Muscle layer of duodenum (tissue), 2 donors: ENCODE data around the gene NTSR1.
A peak's percentile ranks its signal among the peaks of the same experiment; 100 is the strongest.

Source experiments
- H3K27ac ChIP-seq: one replicate; pipeline ENCODE4 v1.7.0; 2013; ENCODE audit warnings: mild to moderate bottlenecking, low read length
- H3K27me3 ChIP-seq: one replicate; pipeline ENCODE4 v1.7.0; 2013; ENCODE audit warnings: low read depth, mild to moderate bottlenecking, control low read depth, low read length
- H3K36me3 ChIP-seq, 2 donors: one replicate each; pipeline ENCODE4 v1.7.0; 2013; ENCODE audit warnings: low read length in 2 of 2, control low read depth in 1 of 2, mild to moderate bottlenecking in 1 of 2; ENCODE audit not compliant: insufficient read depth in 2 of 2, control insufficient read depth in 1 of 2
- H3K4me1 ChIP-seq, 2 donors: one replicate each; pipeline ENCODE4 v1.7.0; 2013; ENCODE audit warnings: low read length in 2 of 2, mild to moderate bottlenecking in 2 of 2, control low read depth in 1 of 2, moderate library complexity in 1 of 2; ENCODE audit not compliant: insufficient read depth in 2 of 2, control insufficient read depth in 1 of 2
- H3K4me3 ChIP-seq, 2 donors: one replicate each; pipeline ENCODE4 v1.7.0; 2013; ENCODE audit warnings: low read length in 2 of 2, low read depth in 1 of 2, mild to moderate bottlenecking in 1 of 2
- H3K9me3 ChIP-seq, 2 donors: one replicate each; pipeline ENCODE4 v1.7.0; 2013; ENCODE audit warnings: low read length in 2 of 2, control low read depth in 1 of 2, mild to moderate bottlenecking in 1 of 2; ENCODE audit not compliant: control insufficient read depth in 1 of 2
- donor health status: healthy.

The NTSR1 gene

DNA sequence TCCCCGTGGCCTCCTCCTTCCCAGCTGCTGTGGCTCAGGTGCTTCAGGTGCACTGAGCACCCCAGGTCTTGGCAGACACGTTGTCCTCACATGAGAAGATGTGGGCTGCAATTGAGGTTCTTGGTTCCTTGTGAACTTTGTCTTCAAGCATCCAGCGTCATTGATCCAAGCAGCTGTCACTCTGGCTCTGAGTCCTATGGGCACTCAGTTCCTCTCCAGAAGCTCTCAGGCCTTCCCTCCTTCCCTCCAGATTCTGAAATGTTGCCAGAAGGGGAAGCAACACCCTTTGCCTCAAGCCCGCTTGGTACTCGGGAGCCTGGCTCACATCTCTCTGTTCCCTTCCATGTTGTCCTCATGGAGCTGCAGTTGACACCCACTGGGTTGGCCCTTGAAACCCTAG is 79.2 kb downstream of the NTSR1 start:
- Histone ChIP-seq H3K27ac (no peak overlapping the region), H3K4me3 (no peak overlapping the region), H3K27me3 (no peaks in the 10 kb centered on the region), H3K9me3 (no peaks in the 10 kb centered on the region), H3K36me3 (no peaks in the 10 kb centered on the region), H3K4me1 (peaks cover 0 to 18% of the 10 kb centered on the region in 2 donors)

DNA sequence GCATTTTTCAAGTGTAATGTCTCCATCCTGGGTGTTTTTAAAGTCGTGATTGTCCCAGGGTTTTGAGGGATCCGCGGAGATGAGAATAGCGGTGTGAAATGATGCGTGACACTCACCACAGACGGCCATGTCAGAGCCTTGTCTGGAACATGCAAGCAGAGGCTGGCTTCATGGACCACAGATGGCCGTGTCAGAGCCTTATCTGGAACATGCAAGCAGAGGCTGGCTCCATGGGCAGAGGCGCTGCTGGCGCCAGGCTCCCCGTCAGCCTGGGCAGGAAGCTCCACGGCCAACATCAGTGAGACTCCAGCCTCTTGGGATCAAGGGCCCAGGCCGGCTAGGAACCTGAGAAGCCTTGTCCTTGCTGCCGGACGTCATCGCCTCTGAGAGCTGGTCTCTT is 80.0 kb downstream of the NTSR1 start:
- H3K9me3 ChIP-seq = no peaks in the 10 kb centered on the region
- no peak overlapping the region for H3K4me3 ChIP-seq
- peaks cover 0 to 19% of the 10 kb centered on the region in 2 donors for H3K4me1 ChIP-seq
- H3K27ac ChIP-seq = no peak overlapping the region
- H3K36me3 ChIP-seq = no peaks in the 10 kb centered on the region
- H3K27me3 ChIP-seq = no peaks in the 10 kb centered on the region

- Histone ChIP-seq H3K4me1 (peaks cover 0 to 27% of the 10 kb centered on the region in 2 donors), H3K9me3 (no peaks in the 10 kb centered on the region), H3K36me3 (no peaks in the 10 kb centered on the region)
These were observed 81.4 kb downstream of the NTSR1 start for GRCh38 chr20:62790075-62790474.

DNA sequence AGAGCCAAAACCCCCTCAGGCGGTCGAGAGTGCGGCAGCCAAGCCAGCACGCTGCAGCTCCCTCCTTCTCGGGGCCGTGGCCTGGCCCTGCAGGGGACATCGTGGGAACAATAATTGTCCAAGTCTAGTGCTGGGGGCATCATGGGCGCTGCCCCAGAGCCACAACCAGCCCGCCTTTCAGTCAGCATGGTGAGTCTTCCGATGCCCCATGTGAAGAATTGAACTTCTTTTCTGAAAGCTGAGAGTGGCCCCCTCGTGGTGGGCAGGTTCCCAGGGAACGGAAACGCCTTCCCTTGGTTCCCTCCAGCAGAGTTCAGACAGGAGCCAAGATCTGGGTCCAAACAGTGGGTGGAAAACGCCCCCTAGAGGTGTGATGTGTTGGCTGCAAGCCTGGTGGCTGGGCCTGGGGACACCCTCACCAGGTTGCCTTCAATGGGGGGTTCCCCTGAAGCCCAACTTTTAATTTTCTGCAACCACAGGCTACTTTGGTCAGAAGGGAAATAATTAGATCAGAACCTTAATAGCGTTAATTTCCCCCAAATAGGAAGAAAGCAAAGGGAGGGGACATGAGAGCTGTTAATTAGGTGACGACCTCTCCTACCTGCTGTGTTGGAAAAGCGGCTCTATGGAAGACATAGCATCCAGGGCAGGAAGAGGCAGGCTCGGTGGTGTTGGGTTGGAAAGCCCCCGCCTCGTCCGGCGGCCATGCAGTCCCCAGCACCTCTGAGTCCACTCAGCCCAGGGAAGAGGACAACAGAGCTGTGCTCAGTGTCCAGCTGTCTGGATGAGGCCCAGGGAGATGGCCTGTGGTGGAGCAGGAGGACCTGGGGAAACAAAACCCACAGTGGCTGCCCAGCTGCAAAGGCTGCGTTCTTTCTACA is 82.9 kb downstream of the NTSR1 start:
- Histone ChIP-seq H3K4me1 (peaks cover 0 to 18% of the 10 kb centered on the region in 2 donors), H3K27ac (no peak overlapping the region), H3K36me3 (no peaks in the 10 kb centered on the region), H3K4me3 (no peak overlapping the region), H3K9me3 (no peaks in the 10 kb centered on the region), H3K27me3 (no peaks in the 10 kb centered on the region)

More at GRCh38 chr20:62790075-62790474, 81.4 kb downstream of the NTSR1 start:
- Histone ChIP-seq H3K27me3 (no peaks in the 10 kb centered on the region), H3K4me3 (no peak overlapping the region), H3K27ac (no peak overlapping the region)

DNA sequence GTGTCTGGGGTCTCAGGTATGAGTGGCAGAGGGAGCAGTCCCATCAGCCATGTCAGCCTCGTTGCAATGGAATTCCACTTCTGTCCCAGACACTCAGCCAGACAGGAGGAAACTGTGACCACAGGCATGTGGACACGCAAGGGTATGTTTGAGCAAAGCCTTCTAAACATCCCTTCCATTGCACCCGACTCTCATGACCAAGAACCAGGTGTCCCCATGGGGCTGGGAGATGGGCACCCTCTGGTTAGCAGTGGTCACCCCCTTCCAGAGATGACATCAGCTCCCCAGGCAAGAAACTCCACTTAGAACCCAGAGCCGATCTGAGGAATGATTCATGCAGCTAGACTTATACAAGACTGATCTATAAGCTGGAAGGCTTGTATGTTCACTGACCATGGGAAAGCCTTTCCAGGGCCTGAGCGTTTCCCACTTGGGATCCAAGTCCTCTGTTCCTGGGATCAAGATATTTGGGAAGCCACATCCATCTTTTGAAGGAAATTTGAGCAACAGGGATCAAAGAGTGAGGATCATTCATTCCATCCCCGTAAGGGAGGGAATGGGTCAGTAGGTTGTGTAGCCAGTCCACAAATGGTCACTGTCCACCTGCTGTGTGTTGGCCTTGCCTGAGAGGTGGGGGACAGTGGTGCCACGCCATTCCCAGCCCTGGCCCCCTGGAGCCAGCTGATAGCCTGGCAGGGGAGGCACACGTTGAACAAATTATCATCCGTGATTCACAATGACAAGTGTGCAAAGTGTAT is 83.7 kb downstream of the NTSR1 start:
- Histone ChIP-seq H3K4me3 (no peak overlapping the region), H3K27me3 (no peaks in the 10 kb centered on the region), H3K9me3 (no peaks in the 10 kb centered on the region), H3K4me1 (peaks cover 0 to 24% of the 10 kb centered on the region in 2 donors), H3K36me3 (no peaks in the 10 kb centered on the region), H3K27ac (no peak overlapping the region)

DNA sequence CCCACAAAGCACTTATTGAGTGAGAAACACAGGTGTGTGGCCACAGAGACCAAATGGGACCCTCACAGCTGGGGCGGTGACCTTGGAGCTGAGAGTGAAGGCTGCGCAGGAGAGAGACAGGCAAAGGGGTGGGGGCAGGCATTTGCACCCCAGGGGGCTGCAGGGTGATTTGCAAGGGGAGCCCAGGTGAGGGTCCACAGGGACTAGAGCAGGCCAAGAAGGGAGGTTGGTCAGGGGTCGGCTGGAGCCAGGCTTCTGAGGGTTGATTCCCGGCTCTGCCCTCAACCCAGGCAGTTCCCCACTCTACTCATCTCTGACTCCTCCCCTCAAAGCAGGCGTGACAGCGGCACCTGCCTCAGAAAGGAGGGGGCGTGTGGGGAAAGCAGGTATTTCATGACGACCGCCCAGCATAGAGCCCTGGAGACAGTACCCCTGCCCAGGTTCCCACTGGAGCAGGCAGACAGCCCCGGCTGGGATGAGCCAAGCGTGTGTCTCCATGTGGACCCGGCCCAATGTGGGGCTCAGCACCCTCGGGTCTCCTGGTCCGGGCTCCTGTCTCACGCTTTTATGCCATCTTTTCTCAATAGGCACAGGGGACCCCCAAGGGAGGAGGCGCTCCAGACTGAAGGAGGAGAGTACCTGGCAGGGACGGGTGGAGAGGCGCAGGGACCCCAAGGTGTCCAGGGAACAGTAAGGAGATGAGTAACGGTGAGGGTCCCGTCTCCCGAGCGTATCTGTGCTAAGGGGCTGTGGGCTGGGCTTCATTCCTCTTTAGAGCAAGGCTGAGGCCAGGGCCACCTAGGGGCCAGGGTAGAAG is 84.5 kb downstream of the NTSR1 start:
- H3K4me3 ChIP-seq = peak overlapping the region in 1 of 2 donors; percentile 53
- peak overlapping the region; percentile 80 for H3K27ac ChIP-seq
- H3K4me1 ChIP-seq = peaks cover 0 to 28% of the 10 kb centered on the region in 2 donors

DNA sequence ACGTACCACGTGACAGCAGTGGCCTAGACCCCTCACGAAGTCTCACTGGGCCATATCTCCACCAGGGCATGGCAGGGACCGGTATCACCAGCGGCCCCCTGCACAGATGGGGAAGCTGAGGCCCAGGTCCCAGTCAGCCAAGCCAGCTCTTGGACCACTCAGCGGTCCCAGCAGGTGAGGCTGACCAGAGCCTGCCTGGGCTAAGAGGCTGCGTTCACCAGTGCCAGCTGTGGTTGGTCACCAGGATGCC is 85.0 kb downstream of the NTSR1 start:
- H3K4me1 ChIP-seq = peaks cover 0 to 28% of the 10 kb centered on the region in 2 donors
- no peaks in the 10 kb centered on the region for H3K9me3 ChIP-seq
- peaks cover 0 to 9% of the 10 kb centered on the region in 2 donors for H3K36me3 ChIP-seq
- H3K27ac ChIP-seq = peak overlapping the region; percentile 80
- no peaks in the 10 kb centered on the region for H3K27me3 ChIP-seq
- H3K4me3 ChIP-seq = peak overlapping the region; percentile 50 to 53

More for the DNA sequence above, 84.5 kb downstream of the NTSR1 start:
- H3K27me3 ChIP-seq = no peaks in the 10 kb centered on the region
- no peaks in the 10 kb centered on the region for H3K9me3 ChIP-seq
- peaks cover 0 to 6% of the 10 kb centered on the region in 2 donors for H3K36me3 ChIP-seq

DNA sequence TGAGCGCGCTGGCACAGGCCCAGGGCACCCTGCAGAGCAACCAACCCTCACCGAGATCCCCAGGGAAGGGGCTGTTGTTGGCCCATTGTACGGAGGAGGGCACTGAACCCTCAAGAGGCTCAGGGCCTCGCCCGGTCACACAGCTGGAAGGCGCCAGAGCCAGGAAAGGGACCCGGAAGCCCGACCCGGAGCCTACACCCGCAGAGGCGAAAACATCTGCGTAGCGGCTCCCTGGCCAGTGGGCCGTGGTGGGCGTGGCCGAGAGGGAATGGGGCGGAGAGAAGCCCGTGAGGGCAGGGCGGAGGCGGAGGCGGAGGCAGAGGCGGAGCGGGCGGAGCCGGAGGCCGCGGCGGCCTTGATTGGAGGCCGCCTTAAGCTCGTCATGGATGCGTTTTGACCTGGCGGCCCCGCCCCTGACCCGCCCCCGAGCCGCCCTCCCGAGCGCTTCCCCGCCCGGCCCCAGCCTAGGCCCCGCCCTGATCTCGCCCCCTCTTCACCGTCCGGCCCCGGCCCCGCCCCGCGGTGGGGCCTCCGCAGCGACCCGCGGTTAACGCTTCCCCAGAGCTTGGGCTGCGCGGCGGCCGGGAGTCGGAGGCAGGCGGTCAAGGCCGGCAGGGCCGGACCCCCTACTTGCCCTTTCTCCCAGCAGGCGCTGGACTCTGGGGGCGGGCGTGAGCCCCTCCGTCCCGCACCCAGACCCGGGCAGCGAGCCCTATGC is 85.5 kb downstream of the NTSR1 start:
- Histone ChIP-seq H3K27ac (peak overlapping the region; percentile 80), H3K4me3 (peak overlapping the region; percentile 63 to 79), H3K36me3 (peaks cover 5 to 14% of the 10 kb centered on the region in 2 donors), H3K4me1 (peaks cover 0 to 28% of the 10 kb centered on the region in 2 donors), H3K27me3 (no peaks in the 10 kb centered on the region), H3K9me3 (no peaks in the 10 kb centered on the region)

DNA sequence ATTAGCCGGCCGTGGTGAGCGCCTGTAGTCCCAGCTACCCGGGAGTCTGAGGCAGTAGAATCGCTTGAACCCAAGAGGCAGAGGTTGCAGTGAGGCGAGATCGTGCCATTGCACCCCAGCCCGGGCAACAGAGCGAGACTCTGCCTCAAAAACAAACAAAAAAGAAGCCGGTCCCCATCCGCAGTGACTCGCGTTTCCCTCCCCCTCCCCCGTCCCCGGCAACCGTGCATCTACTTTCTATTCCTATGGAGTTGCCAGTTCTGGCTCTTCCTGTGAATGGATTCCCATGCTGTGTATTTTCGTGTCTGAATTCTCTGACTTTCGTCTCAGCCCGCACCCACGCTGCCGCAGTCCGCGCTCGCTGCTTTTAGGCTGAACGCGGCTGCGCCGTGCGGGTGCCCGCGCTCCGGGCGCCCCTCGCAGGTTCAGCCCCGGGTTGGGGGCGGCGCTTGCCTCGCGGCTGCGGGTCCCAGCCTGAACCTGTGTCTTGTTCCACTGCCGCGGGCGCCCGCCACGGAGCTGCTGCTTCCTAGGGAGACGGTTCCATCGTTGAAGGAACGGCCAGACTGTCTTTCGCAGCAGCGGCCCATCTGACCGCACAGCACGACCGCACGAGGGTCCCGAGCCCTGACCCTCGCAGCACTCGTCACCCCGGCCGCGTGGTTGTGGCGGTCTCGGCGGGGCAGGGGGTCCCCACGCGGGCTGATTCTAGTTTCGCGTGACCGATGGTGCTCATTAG is 86.6 kb downstream of the NTSR1 start:
- Histone ChIP-seq H3K4me3 (peak overlapping the region; percentile 63 to 79), H3K36me3 (peaks cover 13 to 25% of the 10 kb centered on the region in 2 donors), H3K27ac (no peak overlapping the region), H3K9me3 (no peaks in the 10 kb centered on the region), H3K4me1 (peaks cover 0 to 28% of the 10 kb centered on the region in 2 donors), H3K27me3 (no peaks in the 10 kb centered on the region)
